Karpas-422 (cell line): Measurements from ENCODE around the gene KRCC1. TPM values are rescaled to one million over a fixed set of nuclear protein-coding genes. Genes with fewer than 3 reads are reported as not detected.

Experiments
- DNase-seq: peaks from one replicate; pipeline ENCODE4 v3.0.0-alpha.2; 2015
- H2AFZ ChIP-seq: fragments of 200-600 bp; sonication (generic); 2 replicates; pipeline ENCODE4 v1.6.1; 2014; ENCODE audit warnings: antibody characterized with exemption, low read length, mixed read lengths
- H3K27ac ChIP-seq: fragments of 200-600 bp; sonication (generic); 2 replicates; pipeline ENCODE4 v1.5.1; 2014; ENCODE audit warnings: mild to moderate bottlenecking, low read length, moderate library complexity
- H3K27me3 ChIP-seq: fragments of 200-600 bp; sonication (generic); 2 replicates; pipeline ENCODE4 v1.6.1; 2014; ENCODE audit warnings: low read length, mixed read lengths
- H3K36me3 ChIP-seq: fragments of 200-600 bp; sonication (generic); 2 replicates; pipeline ENCODE4 v1.6.1; 2014; ENCODE audit warnings: low read length, mixed read lengths; ENCODE audit not compliant: insufficient read depth
- H3K4me1 ChIP-seq: fragments of 200-600 bp; sonication (generic); 2 replicates; pipeline ENCODE4 v1.6.1; 2014; ENCODE audit warnings: mild to moderate bottlenecking, low read length, mixed read lengths
- H3K4me2 ChIP-seq: fragments of 200-600 bp; sonication (generic); 2 replicates; pipeline ENCODE4 v1.6.1; 2014; ENCODE audit warnings: low read length, low read depth, mild to moderate bottlenecking; ENCODE audit not compliant: poor library complexity, severe bottlenecking
- H3K4me3 ChIP-seq: fragments of 200-600 bp; sonication (generic); 2 replicates; pipeline ENCODE4 v1.5.1; 2014; ENCODE audit warnings: mild to moderate bottlenecking, antibody characterized with exemption, low read length, mixed read lengths
- H3K79me2 ChIP-seq: fragments of 200-600 bp; sonication (generic); 2 replicates; pipeline ENCODE4 v1.6.1; 2014; ENCODE audit warnings: mild to moderate bottlenecking, low read length, mixed read lengths
- H3K9ac ChIP-seq: fragments of 200-600 bp; sonication (generic); 2 replicates; pipeline ENCODE4 v1.6.0; 2014; ENCODE audit warnings: low read length
- H3K9me2 ChIP-seq: fragments of 200-600 bp; sonication (generic), shearing (Covaris generic); replicated peaks from 2 replicates; pipeline ENCODE4 v1.6.0; 2014; ENCODE audit warnings: mild to moderate bottlenecking, low read length, moderate library complexity; ENCODE audit not compliant: insufficient read depth
- H3K9me3 ChIP-seq: fragments of 300-700, 200-600 bp; sonication (generic); 2 replicates; pipeline ENCODE4 v1.6.1; 2014; ENCODE audit warnings: low read length, mixed read lengths
- H4K20me1 ChIP-seq: fragments of 200-600 bp; sonication (generic); 2 replicates; pipeline ENCODE4 v1.6.1; 2014; ENCODE audit warnings: mild to moderate bottlenecking, antibody characterized with exemption, low read length, low read depth; ENCODE audit not compliant: insufficient read depth
- total RNA-seq: library from RNA; depleted of rRNA; stranded (reverse); fragments of >200 nt; shearing (Covaris generic); gene quantifications from 2 replicates; pipeline ENCODE4 v1.2.3, GENCODE V29; 2014; ENCODE audit warnings: low replicate concordance

KRCC1 gene
- total RNA-seq, 1 experiment from 2014 or later = 63.6 TPM

- Histone ChIP-seq H3K9ac (no peak overlapping the region), H3K27me3 (no peaks in the 10 kb centered on the region), H3K4me2 (no peak overlapping the region), H3K36me3 (no peaks in the 10 kb centered on the region), H3K27ac (no peak overlapping the region), H3K4me3 (no peak overlapping the region), H4K20me1 (no peaks in the 10 kb centered on the region), H3K4me1 (no peaks in the 10 kb centered on the region), H3K79me2 (no peaks in the 10 kb centered on the region), H3K9me3 (no peaks in the 10 kb centered on the region), H3K9me2 (no peaks in the 10 kb centered on the region), H2AFZ (no peak overlapping the region)
- no peak for DNase-seq
These were observed 15.8 kb upstream of the KRCC1 start for GRCh38 chr2:88071365-88071764.

- Histone ChIP-seq H3K9me2 (no peaks in the 10 kb centered on the region), H4K20me1 (no peaks in the 10 kb centered on the region), H3K27me3 (no peaks in the 10 kb centered on the region), H3K27ac (no peak overlapping the region), H3K36me3 (no peaks in the 10 kb centered on the region), H3K4me1 (no peaks in the 10 kb centered on the region), H3K4me2 (no peak overlapping the region), H3K9ac (no peak overlapping the region), H3K4me3 (no peak overlapping the region), H3K79me2 (no peaks in the 10 kb centered on the region), H3K9me3 (no peaks in the 10 kb centered on the region), H2AFZ (no peak overlapping the region)
- DNase-seq = no peak
These were observed 14.5 kb upstream of the KRCC1 start for GRCh38 chr2:88070055-88070454.

GRCh38 chr2:88069117-88069516 lies 13.5 kb upstream of the KRCC1 start:
- Histone ChIP-seq H3K27ac (no peak overlapping the region), H3K4me1 (no peaks in the 10 kb centered on the region), H4K20me1 (no peaks in the 10 kb centered on the region), H3K4me3 (no peak overlapping the region), H3K9me3 (no peaks in the 10 kb centered on the region), H3K79me2 (no peaks in the 10 kb centered on the region), H3K36me3 (no peaks in the 10 kb centered on the region), H3K4me2 (no peak overlapping the region), H3K9me2 (no peaks in the 10 kb centered on the region), H3K9ac (no peak overlapping the region), H3K27me3 (no peaks in the 10 kb centered on the region), H2AFZ (no peak overlapping the region)
- DNase-seq = no peak

GRCh38 chr2:88068044-88068443 lies 12.5 kb upstream of the KRCC1 start:
- no peaks in the 10 kb centered on the region for H3K36me3 ChIP-seq
- no peaks in the 10 kb centered on the region for H3K9me3 ChIP-seq
- H3K4me3 ChIP-seq = no peak overlapping the region
- no peaks in the 10 kb centered on the region for H4K20me1 ChIP-seq
- H3K4me1 ChIP-seq = no peaks in the 10 kb centered on the region
- no peak overlapping the region for H3K9ac ChIP-seq
- H3K4me2 ChIP-seq = no peak overlapping the region
- no peaks in the 10 kb centered on the region for H3K27me3 ChIP-seq
- DNase-seq = no peak
- no peak overlapping the region for H2AFZ ChIP-seq
- H3K9me2 ChIP-seq = no peaks in the 10 kb centered on the region
- no peaks in the 10 kb centered on the region for H3K79me2 ChIP-seq
- H3K27ac ChIP-seq = no peak overlapping the region

- Histone ChIP-seq H3K4me1 (no peaks in the 10 kb centered on the region), H3K36me3 (no peaks in the 10 kb centered on the region)
These were observed 12.0 kb upstream of the KRCC1 start, which contains the start of gene SMYD1 for GRCh38 chr2:88067598-88067997. Gene SMYD1 (plus strand): TSS chr2:88067825. CDS start chr2:88067865, 40 bp downstream.

GRCh38 chr2:88067189-88067588 lies 11.6 kb upstream of the KRCC1 start:
- H3K4me2 ChIP-seq = no peak overlapping the region
- H3K9me2 ChIP-seq = no peaks in the 10 kb centered on the region
- H3K9me3 ChIP-seq = no peaks in the 10 kb centered on the region
- no peaks in the 10 kb centered on the region for H3K27me3 ChIP-seq
- H4K20me1 ChIP-seq = no peaks in the 10 kb centered on the region
- H3K9ac ChIP-seq = no peak overlapping the region
- no peaks in the 10 kb centered on the region for H3K36me3 ChIP-seq
- H3K4me1 ChIP-seq = no peaks in the 10 kb centered on the region
- no peaks in the 10 kb centered on the region for H3K79me2 ChIP-seq
- no peak overlapping the region for H3K4me3 ChIP-seq
- H3K27ac ChIP-seq = no peak overlapping the region
- no peak overlapping the region for H2AFZ ChIP-seq
- DNase-seq = no peak

More at GRCh38 chr2:88067598-88067997, 12.0 kb upstream of the KRCC1 start, which contains the start of gene SMYD1:
- H3K9me3 ChIP-seq = no peaks in the 10 kb centered on the region
- DNase-seq = no peak
- no peak within 1 kb of the TSS for H3K4me2 ChIP-seq
- H3K9me2 ChIP-seq = no peaks in the 10 kb centered on the region
- H3K9ac ChIP-seq = no peak within 1 kb of the TSS
- no peaks in the 10 kb centered on the region for H3K79me2 ChIP-seq
- no peaks in the 10 kb centered on the region for H4K20me1 ChIP-seq
- H3K27ac ChIP-seq = no peak within 1 kb of the TSS
- H2AFZ ChIP-seq = no peak within 1 kb of the TSS
- no peak within 1 kb of the TSS for H3K4me3 ChIP-seq
- H3K27me3 ChIP-seq = no peaks in the 10 kb centered on the region

GRCh38 chr2:88066543-88066942 lies 11.0 kb upstream of the KRCC1 start:
- Histone ChIP-seq H3K27me3 (no peaks in the 10 kb centered on the region), H3K36me3 (no peaks in the 10 kb centered on the region), H3K27ac (no peak overlapping the region), H3K4me2 (no peak overlapping the region), H2AFZ (no peak overlapping the region), H4K20me1 (no peaks in the 10 kb centered on the region), H3K79me2 (no peaks in the 10 kb centered on the region), H3K9ac (no peak overlapping the region), H3K4me3 (no peak overlapping the region), H3K9me3 (no peaks in the 10 kb centered on the region), H3K4me1 (no peaks in the 10 kb centered on the region), H3K9me2 (no peaks in the 10 kb centered on the region)
- DNase-seq = no peak

GRCh38 chr2:88061295-88061694 lies 5.7 kb upstream of the KRCC1 start:
- Histone ChIP-seq H3K27me3 (no peaks in the 10 kb centered on the region), H3K9ac (no peak overlapping the region), H3K4me2 (no peak overlapping the region), H3K9me3 (no peaks in the 10 kb centered on the region), H3K4me1 (peaks cover 2% of the 10 kb centered on the region), H3K79me2 (no peaks in the 10 kb centered on the region), H3K36me3 (no peaks in the 10 kb centered on the region), H4K20me1 (no peaks in the 10 kb centered on the region), H3K27ac (no peak overlapping the region), H3K9me2 (no peaks in the 10 kb centered on the region), H3K4me3 (no peak overlapping the region), H2AFZ (no peak overlapping the region)
- no peak for DNase-seq

- DNase-seq = no peak
- H3K27me3 ChIP-seq = no peaks in the 10 kb centered on the region
- no peaks in the 10 kb centered on the region for H3K9me3 ChIP-seq
- H3K9ac ChIP-seq = no peak overlapping the region
- no peaks in the 10 kb centered on the region for H3K79me2 ChIP-seq
- no peak overlapping the region for H3K4me3 ChIP-seq
- no peaks in the 10 kb centered on the region for H3K36me3 ChIP-seq
- H4K20me1 ChIP-seq = no peaks in the 10 kb centered on the region
- H3K4me1 ChIP-seq = peaks cover 6% of the 10 kb centered on the region
- no peak overlapping the region for H2AFZ ChIP-seq
- no peak overlapping the region for H3K4me2 ChIP-seq
- H3K27ac ChIP-seq = no peak overlapping the region
- H3K9me2 ChIP-seq = no peaks in the 10 kb centered on the region
These were observed 5.3 kb upstream of the KRCC1 start for GRCh38 chr2:88060907-88061275.
